ENCODE results near the gene HACD2. TPM values are rescaled to one million over a fixed set of nuclear protein-coding genes. Genes with fewer than 3 reads are reported as not detected.

The HACD2 gene
- total RNA-seq, 4 donors from 2014 or later, result 24.9 to 51.6 (median 36.0) TPM

GRCh38 chr3:123593381-123593780 lies 8.5 kb upstream of the HACD2 start:
- Histone ChIP-seq H3K27me3 (no peaks in the 10 kb centered on the region), H3K36me3 (peaks cover 0 to 14% (median 0%) of the 10 kb centered on the region in 3 donors), H3K4me3 (no peak overlapping the region), H3K27ac (no peak overlapping the region), H3K4me1 (no peaks in the 10 kb centered on the region), H3K9me3 (peaks cover 0 to 8% (median 0%) of the 10 kb centered on the region in 4 donors)
- no peak for DNase-seq (ENCODE audit: low spot score in 2 of 2)
- TF ChIP-seq EP300 (IDR thresholded peaks at IDR 0.05) (no peak), CTCF (IDR thresholded peaks at IDR 0.05) (no peak), POLR2A (IDR thresholded peaks at IDR 0.05) (no peak)
- WGBS, 2 donors, result 94 to 96% methylated on average over 3 of the region's 3 CpGs

- peaks cover 0 to 8% (median 0%) of the 10 kb centered on the region in 4 donors for H3K9me3 ChIP-seq
- H3K4me3 ChIP-seq, result no peak overlapping the region
- H3K36me3 ChIP-seq, result peaks cover 0 to 13% (median 0%) of the 10 kb centered on the region in 3 donors
- WGBS, 2 donors, result 94 to 97% methylated on average over 2 to 3 of the region's 3 CpGs
- H3K4me1 ChIP-seq, result peaks cover 0 to 13% (median 0%) of the 10 kb centered on the region in 4 donors
- H3K27me3 ChIP-seq, result no peaks in the 10 kb centered on the region
- no peak for DNase-seq (ENCODE audit: low spot score in 2 of 2)
- no peak overlapping the region for H3K27ac ChIP-seq
- no peak for TF ChIP-seq POLR2A (IDR thresholded peaks at IDR 0.05)
- no peak for TF ChIP-seq CTCF (IDR thresholded peaks at IDR 0.05)
- no peak for TF ChIP-seq EP300 (IDR thresholded peaks at IDR 0.05)
Measured at GRCh38 chr3:123590685-123591450, 6.0 kb upstream of the HACD2 start.

- WGBS, 2 donors, result 53 to 60% methylated on average over 2 of the region's 2 CpGs
- no peak for DNase-seq (ENCODE audit: low spot score in 2 of 2)
- H3K36me3 ChIP-seq, result peaks cover 0 to 13% (median 0%) of the 10 kb centered on the region in 3 donors
- H3K27ac ChIP-seq, result no peak overlapping the region
- no peak for TF ChIP-seq POLR2A (IDR thresholded peaks at IDR 0.05)
- H3K27me3 ChIP-seq, result no peaks in the 10 kb centered on the region
- H3K4me3 ChIP-seq, result no peak overlapping the region
- H3K4me1 ChIP-seq, result peaks cover 0 to 32% (median 5%) of the 10 kb centered on the region in 4 donors
- H3K9me3 ChIP-seq, result peaks cover 0 to 8% (median 0%) of the 10 kb centered on the region in 4 donors
Measured at GRCh38 chr3:123587401-123587800, 2.5 kb upstream of the HACD2 start.

- H3K4me3 ChIP-seq, result no peak overlapping the region
- peaks cover 0 to 8% (median 0%) of the 10 kb centered on the region in 4 donors for H3K9me3 ChIP-seq
- TF ChIP-seq CTCF (IDR thresholded peaks at IDR 0.05) (no peak), EP300 (IDR thresholded peaks at IDR 0.05) (no peak), POLR2A (IDR thresholded peaks at IDR 0.05) (no peak)
- DNase-seq (ENCODE audit: low spot score in 2 of 2), result no peak
- peaks cover 0 to 14% (median 0%) of the 10 kb centered on the region in 3 donors for H3K36me3 ChIP-seq
- H3K27ac ChIP-seq, result no peak overlapping the region
- peaks cover 0 to 32% (median 5%) of the 10 kb centered on the region in 4 donors for H3K4me1 ChIP-seq
- no peaks in the 10 kb centered on the region for H3K27me3 ChIP-seq
- WGBS, 2 donors, result 74 to 79% methylated on average over 2 of the region's 2 CpGs
Measured at GRCh38 chr3:123586968-123587367, 2.1 kb upstream of the HACD2 start.

- Histone ChIP-seq H3K27ac (peak overlapping the region in 1 of 4 donors; percentile 90), H3K27me3 (no peaks in the 10 kb centered on the region), H3K4me3 (peak overlapping the region; percentile 80 to 99 (median 87)), H3K4me1 (peaks cover 0 to 32% (median 5%) of the 10 kb centered on the region in 4 donors), H3K36me3 (peaks cover 0 to 20% (median 0%) of the 10 kb centered on the region in 3 donors), H3K9me3 (peaks cover 0 to 8% (median 0%) of the 10 kb centered on the region in 4 donors)
- 7 to 12% methylated on average over 10 of the region's 10 CpGs for WGBS, 2 donors
- DNase-seq (ENCODE audit: low spot score in 2 of 2), result no peak
- TF ChIP-seq CTCF (IDR thresholded peaks at IDR 0.05) (no peak), EP300 (IDR thresholded peaks at IDR 0.05) (no peak), POLR2A (IDR thresholded peaks at IDR 0.05) (no peak)
Measured at GRCh38 chr3:123586131-123586530, 1.3 kb upstream of the HACD2 start.

Measured in tibial nerve (tissue), 4 donors.